Right hindlimb (tissue), 1 donor: ENCODE data around the gene NHERF2.

Experiments
- DNase-seq: peaks from one replicate; pipeline ENCODE4 v3.0.0-alpha.2; 2018

NHERF2 gene

GRCh38 chr16:2042986-2043666 lies 16.4 kb downstream of the NHERF2 start:
- DNase-seq, result no peak

- DNase-seq, result peak; percentile 60
These were observed 17.2 kb downstream of the NHERF2 start for GRCh38 chr16:2043667-2044451.

DNA sequence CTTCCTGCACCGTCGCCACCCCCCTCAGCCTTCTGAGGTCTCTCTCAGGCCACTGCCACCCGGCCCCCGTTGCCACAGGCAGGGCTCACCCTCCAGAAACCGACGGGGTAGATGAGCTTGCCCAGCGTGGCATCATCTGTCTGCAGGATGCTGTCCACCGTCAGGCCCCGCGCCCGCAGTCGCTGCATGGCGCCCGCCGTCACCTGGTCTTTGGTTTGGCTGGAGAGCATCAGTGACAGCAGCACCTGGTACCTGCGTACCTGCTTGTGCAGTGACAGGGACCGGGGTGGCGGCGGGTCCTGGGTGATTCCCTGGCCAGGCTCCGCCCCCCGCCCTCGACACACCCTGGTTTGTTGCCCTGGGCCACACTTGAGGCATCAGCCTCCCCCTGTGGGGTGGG lies 17.8 kb downstream of the NHERF2 start:
- DNase-seq, result no peak

DNA sequence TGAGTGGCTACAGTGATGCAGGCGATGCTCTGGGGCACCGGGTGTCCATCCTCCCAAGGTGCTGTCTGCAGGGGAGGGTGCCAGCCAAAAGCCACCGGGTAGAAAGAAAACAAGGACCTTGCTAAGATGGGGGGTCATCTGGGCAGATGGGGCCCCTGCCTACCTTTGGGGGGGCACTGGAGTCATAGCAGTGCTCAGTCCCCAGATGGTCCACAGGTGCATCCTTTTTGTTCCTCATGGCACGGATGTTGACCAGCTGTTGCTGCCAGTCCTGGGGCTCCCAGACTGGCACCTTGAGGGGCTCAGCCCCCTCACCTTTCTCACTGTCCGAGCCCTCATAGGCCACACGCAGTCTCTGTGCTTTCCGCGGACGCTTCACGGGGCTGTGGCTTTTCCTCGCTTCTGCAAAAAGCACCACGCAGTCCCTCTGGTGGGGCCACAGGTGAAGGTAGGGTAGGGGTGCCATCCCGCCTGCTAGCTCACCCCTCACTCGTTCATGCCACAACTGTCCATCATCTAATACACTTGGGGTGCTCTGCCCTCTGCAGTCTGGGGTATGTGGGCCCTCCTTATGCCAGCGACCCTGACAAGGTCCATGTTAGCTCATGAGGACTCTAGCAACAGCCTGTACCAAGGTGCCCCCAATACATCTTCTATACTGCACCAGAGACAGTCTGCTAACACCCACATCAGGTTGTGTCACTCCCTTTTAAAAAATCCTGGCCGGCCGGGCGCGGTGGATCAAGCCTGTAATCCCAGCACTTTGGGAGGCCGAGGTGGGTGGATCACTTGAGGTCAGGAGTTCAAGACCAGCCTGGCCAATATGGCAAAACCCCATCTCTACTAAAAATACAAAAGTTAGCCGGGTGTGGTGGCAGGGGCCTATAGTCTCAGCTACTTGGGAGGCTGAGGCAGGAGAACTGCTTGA lies 19.5 kb downstream of the NHERF2 start:
- DNase-seq, result no peak

- no peak for DNase-seq
These were observed 20.2 kb downstream of the NHERF2 start for GRCh38 chr16:2046893-2047329.

DNA sequence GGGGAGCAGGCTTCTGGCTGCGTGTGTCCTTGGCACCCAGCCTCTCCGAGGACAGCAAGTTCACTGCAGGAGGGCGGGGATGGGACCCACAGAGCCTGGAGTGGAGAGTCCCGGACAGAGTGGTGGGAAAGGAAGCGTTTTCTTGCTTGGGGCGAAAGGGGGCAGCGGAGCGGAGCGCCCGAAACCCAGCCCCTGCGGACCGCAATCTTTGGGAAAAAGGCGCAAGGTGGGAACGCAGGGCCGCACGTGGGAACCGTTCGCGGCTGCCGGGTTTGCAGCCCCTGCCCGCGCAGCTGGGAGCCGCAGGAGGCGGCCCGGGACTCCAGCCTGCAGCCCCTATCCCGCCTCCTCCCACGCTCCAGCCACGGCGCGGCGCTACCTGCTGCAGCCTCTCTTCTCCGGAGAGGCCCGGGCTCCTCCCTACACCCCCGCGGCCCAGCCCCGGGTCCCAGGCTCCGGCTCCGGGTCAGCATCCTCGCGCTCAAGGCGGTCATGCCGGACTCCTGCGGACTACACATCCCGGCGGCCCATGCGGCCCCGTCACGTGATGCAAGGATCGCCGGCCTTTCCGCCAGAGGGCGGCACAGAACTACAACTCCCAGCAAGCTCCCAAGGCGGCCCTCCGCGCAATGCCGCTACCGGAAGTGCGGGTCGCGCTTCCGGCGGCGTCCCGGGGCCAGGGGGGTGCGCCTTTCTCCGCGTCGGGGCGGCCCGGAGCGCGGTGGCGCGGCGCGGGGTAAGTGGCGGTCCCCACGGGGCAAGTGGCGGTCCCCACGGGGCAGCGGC lies 20.8 kb downstream of the NHERF2 start, which contains the start of the genes NTHL1 and TSC2:
NTHL1 (minus strand) TSS at position 505 of the 786 bp plus-strand sequence; CDS start at position 494, 11 bp downstream.
TSC2 (plus strand) TSS at position 656 of the 786 bp plus-strand sequence. CDS start 631 bp downstream, outside the sequence.
- peak; percentile 98 for DNase-seq

DNA sequence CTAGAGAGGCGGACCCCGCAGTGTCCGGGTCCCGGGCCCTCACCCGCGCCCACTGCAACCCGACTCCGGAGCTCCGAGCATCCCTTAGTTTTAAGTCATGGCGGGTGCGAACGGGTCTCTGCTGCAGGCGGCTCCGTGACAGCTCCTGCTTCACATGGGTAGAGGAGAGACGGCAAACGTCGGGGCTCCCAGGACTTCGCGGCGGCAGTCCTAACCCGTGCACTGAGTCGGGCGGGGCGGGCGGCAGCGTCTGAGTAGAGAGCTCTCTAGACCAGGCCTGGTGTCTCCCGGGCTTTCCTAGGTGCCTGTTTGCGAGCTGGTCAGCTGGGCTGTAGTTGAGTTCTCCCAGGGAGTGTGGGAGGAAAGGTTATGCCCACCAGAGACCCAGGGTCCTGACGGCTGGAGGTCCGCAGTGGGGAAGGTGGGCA lies 21.4 kb downstream of the NHERF2 start:
- no peak for DNase-seq

- no peak for DNase-seq
These were observed 26.5 kb downstream of the NHERF2 start for GRCh38 chr16:2053211-2053610.

DNA sequence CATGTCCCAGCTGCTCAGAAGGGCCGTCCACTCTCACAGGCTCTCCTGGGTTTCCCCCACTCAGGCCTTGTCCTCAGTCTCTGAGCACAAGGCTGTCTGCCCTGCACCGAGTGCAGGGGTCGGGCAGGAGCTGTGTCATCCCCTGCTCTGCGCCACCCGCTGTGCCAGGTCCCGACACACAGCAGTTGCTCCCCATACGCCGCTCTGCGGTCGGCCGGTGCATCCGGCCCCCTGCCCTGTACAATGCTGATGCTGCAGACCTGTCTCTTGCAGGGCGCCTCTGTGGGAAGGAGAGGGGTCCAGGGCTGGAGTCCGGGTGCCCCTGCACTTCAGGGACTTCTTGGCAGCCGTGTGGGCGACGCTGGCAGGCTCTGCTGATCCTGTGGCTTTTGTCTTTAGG lies 27.2 kb downstream of the NHERF2 start:
- DNase-seq, result no peak

DNA sequence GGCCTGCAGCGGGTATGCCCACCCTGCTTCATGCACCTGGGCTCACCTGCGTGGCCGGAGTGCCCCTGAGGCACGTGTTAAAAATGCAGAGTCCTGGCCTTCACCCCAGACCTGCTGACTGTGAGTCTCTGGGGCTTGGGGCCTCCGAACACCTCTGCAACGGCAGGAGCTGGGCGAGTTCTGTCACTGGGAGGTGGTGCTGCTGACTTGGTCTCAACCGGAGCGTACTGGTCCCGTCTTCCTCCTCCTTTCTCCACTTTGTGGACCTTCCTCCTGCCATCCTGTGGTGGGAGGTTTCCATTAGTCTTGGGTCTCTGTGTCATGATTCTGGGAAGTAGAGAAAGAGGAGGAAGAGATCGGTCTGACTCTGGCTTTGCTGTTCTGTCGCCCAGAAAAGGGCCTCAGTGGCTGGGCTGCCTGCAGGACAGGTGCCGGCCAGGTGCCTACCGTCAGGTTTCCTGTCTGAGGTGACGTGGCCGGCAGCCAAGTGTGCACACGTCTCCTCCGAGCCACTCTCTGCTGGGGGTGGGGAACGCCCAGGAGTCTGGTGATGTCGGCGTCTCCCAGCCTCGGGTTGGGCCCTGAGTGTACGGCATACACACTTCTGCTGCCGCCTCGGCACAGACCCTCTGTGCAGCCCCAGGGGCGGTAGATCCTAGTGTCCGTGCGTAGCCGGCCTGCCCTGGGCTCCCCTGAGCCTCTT lies 28.0 kb downstream of the NHERF2 start:
- no peak for DNase-seq

DNA sequence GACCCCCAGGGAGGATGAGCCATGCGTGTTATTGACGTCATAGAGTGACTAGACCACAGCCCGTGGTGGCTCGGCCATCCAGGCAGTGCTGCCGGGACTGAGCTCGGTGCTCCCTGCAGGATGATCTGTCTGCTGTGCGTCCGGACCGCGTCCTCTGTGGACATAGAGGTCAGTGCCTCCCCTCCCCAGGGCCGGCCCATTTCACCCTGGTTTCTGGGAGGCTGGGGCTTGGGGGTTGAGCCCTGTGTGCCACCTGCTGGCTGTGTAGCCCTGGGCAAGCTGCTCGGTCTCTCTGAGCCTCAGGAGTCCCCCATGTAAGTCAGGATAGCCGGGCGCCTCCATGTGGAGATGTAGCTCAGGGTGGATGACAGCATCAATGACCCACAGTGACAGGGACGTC lies 29.4 kb downstream of the NHERF2 start:
- DNase-seq, result no peak

DNA sequence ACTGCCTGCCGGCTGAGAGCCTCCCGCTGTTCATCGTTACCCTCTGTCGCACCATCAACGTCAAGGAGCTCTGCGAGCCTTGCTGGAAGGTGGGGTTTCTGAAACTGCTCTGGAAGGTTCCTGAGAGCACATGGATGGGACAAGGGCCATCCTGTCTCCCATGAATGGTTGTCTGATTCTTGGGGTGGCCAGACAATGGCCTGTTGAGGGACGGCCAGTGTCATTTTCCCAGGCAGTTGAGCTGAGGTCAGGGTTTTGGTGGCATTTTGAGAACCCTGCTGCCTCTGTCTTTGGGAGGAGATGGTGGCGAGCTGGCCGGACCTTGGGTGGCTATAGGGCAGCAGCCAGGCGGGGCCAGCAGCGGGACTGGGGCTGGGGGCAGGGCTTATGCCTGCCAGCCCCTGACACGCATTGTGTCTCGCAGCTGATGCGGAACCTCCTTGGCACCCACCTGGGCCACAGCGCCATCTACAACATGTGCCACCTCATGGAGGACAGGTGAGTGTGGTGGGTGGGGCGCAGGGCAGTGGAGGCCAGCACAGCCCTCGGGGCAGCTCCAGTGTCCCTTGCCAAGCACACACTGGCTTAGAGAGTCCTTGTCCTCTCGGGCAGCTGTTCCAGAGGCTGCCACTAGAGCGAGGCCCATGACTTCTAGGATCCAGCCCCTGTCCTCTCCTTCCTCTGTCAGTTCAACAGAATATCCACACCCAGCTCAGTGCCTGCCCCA lies 30.1 kb downstream of the NHERF2 start:
- DNase-seq, result no peak

DNA sequence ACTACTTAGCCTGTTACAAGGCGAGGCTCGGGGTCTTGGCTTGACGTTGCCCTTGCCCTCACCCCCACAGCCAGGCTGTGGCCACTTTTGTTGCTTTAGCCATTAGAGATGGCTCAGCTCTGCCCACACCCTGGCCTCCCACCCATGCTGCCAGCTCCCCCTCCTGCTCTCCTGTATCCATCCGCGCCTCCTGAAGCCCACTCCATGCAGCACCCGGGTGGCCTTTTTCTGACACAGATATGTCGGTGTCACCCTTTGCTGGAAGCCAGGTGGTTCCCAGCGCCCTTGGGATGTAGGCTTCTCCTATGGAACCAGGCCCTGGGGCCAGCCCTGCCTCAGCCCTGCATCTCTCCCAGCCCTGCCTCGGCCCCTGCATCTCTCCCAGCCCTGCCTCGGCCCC lies 30.7 kb downstream of the NHERF2 start:
- no peak for DNase-seq

- no peak for DNase-seq
These were observed 31.7 kb downstream of the NHERF2 start for GRCh38 chr16:2058420-2058819.

DNA sequence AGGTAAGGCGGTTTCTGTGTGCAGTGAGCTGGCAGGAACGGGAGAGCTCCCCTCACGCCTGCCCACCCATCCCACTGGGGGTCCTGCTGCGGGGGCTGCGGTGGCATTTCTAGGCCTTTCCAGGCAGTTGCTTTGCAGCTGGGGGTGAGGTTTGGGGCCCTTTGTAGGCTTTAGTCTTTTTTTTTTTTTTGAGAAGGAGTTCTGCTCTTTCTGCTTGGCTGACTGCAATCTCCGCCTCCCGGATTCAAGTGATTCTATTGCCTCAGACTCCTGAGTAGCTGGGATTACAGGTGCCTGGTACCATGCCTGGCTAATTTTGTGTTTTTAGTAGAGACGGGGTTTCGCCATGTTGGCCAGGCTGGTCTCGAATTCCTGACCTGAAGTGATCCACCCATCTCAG lies 32.2 kb downstream of the NHERF2 start:
- no peak for DNase-seq

- no peak for DNase-seq
These were observed 33.6 kb downstream of the NHERF2 start for GRCh38 chr16:2060346-2060745.

DNA sequence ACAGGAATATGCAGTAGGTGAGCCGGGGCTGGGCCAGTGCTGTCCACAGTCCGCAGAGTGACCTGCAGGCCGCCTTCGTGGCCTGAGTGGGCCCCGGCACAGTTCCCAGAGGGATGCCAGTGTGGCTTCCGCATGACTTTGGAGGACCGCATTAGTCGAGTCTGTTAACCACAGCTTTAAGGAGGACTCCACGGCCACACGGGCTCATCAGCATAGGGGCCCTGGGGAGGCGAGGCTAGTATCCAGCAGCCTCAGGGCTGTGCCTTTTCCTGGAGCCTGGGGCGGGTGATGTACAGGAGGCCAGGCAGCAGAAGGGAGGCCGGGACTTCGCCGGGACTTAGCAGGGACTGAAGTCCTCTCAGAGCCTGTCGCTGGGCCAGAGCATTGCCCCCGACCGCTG lies 34.3 kb downstream of the NHERF2 start:
- DNase-seq, result no peak

- DNase-seq, result no peak
These were observed 34.8 kb downstream of the NHERF2 start for GRCh38 chr16:2061526-2061925.

DNA sequence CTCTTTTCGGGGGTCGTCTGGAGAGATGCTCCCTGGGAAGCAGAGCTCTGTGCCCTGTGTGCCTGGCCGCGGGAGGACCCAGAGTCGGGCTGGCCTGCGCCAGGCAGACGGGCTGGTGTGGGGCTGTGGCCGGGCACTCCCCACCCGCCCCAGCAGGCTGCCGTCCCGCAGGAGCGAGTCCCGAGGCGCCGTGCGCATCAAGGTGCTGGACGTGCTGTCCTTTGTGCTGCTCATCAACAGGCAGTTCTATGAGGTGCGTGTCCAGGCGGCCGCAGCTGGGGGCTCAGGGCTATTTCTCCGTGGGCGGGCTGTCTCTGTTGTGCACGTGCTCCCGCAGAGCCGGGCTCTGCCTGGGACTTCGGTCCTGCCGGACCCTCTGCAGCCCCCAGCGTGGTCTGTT lies 36.1 kb downstream of the NHERF2 start:
- DNase-seq, result no peak

DNA sequence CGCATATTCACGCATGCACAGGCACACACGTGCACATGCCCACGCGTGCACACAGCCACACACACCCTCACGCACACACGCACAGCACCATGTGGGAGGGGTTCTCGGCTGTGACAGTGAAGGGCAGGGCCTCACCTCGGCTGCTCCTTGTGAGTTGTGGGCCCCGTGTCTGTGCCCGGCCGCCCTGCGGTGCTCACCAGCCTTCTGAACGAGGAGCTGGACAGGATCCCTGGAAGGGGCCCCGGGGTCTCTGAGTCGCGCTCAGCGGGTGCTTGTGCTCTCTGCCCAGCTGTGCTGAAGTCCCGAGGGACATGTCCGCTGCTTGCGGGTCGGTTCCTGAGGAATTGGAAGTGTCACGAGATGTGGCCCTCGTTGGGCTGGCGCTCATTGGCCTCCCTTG lies 37.2 kb downstream of the NHERF2 start:
- DNase-seq, result no peak
